Embryonic facial prominence (tissue), 1 donor: Measurements from ENCODE around the gene S100A13.
A peak's percentile ranks its signal among the peaks of the same experiment; 100 is the strongest.
"Not testable (repeated sequence)": the region's sequence is repeated elsewhere in the genome, so short reads cannot be mapped to it uniquely, and the experiment has no call there.

Experiments
- DNase-seq: peaks from one replicate; pipeline ENCODE4 v3.0.0-alpha.2; 2016; ENCODE audit errors: extremely low spot score

The S100A13 gene

DNA sequence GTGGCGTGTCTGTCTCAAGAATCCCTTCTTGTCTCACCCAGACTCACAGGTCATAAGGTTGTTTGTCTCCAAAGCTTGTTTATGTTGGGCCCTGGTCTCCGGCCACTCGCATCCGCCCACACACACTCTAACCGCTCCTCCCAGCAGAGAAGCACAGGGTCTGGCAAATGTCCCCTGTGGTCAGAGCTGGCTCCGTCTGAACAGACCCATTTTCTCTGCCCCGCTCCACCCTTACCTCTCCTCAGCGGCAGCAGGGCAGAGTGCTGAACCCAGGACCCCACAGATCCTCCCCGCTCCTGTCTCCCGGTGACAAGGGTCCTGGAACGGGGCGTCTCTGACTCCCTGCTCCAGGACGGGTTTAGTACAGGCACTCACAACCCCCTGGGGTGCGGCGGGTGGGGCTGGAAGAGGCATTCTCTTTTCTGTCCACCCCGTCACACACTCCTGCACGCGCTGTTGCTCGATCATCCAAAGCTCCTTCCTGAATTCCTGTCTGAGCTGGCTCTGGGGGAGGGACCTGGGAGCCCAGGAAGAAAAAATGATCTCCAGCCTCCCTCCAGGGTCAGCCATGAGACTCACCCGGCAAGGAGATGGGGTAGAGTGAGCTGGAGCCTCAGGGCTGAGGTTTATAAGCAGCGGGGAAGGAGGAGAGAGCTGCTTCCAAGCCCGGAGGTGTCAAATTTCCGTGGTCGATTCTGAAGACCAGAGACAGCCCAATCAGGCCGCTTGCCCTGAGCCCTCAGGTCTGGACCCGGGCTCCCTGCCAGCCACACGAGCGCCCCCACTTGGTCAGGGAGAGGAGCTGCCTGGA lies at the start of gene S100A13:
S100A13 (minus strand) TSS at position 602 of the 811 bp plus-strand sequence. CDS start 1,033 bp downstream, outside the sequence.
- DNase-seq, result peak; percentile 65

GRCh38 chr1:153673511-153673910 lies 46.2 kb upstream of the S100A13 start:
- DNase-seq, result no peak

GRCh38 chr1:153671628-153672353 lies 44.5 kb upstream of the S100A13 start:
- peak; percentile 37 for DNase-seq

- peak; percentile 100 for DNase-seq
These were observed 43.7 kb upstream of the S100A13 start, which contains the start of gene ILF2 for GRCh38 chr1:153670859-153671627. Gene ILF2, minus strand, starts transcription at chr1:153670993. Its CDS starts 71 bp downstream, at chr1:153670922.

DNA sequence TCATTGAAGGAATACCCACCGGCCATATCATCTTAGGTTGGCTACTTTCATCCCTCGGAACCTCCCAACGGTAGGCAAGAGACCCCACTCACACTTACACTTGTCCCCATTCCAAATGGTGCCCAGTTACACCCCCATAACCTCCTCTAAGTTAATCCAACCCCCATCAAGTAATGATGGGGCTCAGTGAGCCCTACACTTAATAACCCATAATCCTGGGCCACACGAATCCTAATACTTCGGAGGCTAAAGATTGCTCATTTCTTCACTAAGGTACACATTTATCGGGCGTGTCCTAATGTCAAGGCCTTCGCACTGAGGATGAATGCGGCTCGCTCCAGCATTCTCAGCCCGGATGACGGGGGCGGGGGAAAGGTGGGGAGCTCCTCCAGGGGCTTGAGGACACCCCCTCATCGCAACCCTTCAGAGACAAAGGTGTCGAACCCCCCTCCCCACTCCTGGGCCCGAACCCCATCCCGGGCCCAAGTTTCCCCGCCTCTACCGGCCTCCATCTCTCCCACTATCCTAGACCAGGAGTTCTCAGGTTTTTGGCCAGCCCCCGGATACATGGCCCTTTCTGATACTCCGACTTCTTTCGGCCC lies 43.1 kb upstream of the S100A13 start:
- no peak for DNase-seq

GRCh38 chr1:153669606-153670005 lies 42.3 kb upstream of the S100A13 start:
- DNase-seq, result no peak

- DNase-seq, result not testable (repeated sequence)
These were observed 41.4 kb upstream of the S100A13 start for GRCh38 chr1:153668672-153669071.

DNA sequence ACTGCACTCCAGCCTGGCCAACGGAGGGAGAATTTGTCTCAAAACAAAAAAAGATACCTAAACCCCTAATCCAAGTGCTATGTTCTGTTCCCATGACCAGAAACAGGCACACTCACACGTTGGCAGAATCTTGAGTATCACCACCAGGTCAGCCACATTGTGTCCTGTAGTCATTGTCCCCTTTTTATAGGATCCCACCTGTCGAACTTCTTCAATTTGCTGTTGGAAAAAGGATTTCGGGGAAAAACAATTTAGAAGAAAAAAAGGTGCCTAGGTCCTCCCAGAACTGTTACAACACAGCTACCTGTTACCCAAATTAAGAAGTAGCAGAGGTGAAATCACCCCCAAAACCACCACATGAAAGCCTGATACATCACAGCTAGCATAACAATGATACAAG lies 40.1 kb upstream of the S100A13 start:
- DNase-seq, result no peak

DNA sequence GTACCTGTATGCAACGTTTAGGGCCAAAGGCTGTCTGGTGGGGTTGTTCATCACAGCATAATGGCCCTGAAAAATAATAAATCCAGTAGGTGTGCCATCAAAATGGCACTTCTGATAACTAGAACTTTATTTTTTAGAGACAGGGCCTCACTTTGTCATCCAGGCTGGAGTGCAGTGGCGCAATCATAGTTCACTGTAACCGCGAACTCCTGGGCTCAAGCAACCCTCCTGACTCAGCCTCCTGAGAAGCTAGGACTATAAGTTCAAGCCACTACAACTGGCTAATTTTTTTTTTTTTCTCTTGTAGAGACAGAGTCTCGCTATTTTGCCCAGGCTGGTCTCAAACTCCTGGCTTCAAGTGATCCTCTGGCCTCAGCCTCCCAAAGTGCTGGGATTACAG lies 35.9 kb upstream of the S100A13 start:
- no peak for DNase-seq

DNA sequence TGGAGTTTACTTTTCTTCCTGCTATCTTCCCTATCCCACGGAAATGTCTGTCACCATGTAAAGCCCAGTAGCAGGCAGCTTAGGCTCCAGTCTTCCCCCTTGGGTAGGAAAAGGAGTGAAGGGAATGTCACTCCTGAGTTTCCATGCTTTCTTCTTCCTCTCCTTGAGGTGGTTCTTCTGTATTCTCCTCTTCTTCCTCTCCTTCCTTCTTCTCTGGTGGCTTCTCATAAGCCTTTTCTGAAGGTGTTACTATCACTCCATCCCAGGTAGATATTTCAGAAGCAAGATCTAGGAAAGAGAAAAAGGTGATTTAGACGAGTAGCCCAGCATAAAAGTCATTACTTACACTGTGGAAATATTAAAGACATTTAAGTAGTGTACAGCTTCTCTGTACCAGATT lies 35.0 kb upstream of the S100A13 start:
- DNase-seq, result no peak

- DNase-seq, result no peak
These were observed 33.9 kb upstream of the S100A13 start for GRCh38 chr1:153661111-153661708.

- DNase-seq, result no peak
These were observed 32.4 kb upstream of the S100A13 start for GRCh38 chr1:153659656-153660055.

DNA sequence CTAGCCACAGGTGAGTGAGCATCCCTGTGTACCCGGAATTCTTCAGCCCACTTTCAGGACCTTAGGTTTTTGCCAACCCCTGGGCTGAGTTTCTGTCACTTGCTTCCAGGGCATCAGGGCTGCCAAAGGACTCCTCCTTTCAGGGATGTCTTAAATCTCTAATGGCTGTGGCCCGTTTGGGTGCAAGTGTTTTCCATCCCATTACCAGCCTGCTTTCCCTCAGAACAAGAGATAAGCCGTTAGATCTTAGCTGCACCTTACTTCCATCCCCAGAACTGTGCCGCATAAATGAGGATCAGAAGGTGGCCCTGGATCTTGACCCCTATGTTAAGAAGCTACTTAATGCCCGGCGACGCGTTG lies 31.9 kb upstream of the S100A13 start:
- no peak for DNase-seq

- DNase-seq, result peak; percentile 82
These were observed 31.3 kb upstream of the S100A13 start, which contains the start of gene SNAPIN for GRCh38 chr1:153658400-153659174. Gene SNAPIN, plus strand, starts transcription at chr1:153658703. Its CDS starts 41 bp downstream, at chr1:153658744.

GRCh38 chr1:153655333-153655732 lies 28.0 kb upstream of the S100A13 start:
- DNase-seq, result no peak

- DNase-seq, result no peak
These were observed 25.6 kb upstream of the S100A13 start for GRCh38 chr1:153652805-153653500.

DNA sequence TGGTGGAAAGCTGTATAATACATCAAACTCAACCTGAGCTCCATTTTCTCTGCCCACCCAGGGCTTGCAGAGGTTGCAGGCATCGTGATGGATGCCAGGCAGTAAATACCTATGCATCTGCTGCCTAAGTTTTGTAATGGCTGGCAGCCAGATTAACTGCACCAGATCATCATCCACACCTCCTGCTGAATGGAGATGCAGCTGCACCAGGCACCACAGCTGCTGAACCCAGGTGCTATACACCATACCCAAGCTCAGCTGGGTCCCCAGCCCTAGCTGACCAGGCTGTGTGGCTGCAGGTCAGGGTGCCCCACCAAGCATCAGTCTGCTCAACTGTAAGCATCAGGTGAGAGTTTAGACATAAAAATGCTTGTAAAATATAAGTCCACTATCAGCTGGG lies 24.5 kb upstream of the S100A13 start:
- DNase-seq, result no peak

- no peak for DNase-seq
These were observed 22.5 kb upstream of the S100A13 start for GRCh38 chr1:153649863-153650235.

- DNase-seq, result no peak
These were observed 22.0 kb upstream of the S100A13 start for GRCh38 chr1:153649137-153649862.
